GM18867 (cell line): ENCODE measurements around the gene CISTR.
A peak's percentile ranks its signal among the peaks of the same experiment; 100 is the strongest.
"Not testable (repeated sequence)": the region's sequence is repeated elsewhere in the genome, so short reads cannot be mapped to it uniquely, and the experiment has no call there.

Source experiments
- ATAC-seq: cut with Tn5 transposase; IDR thresholded peaks from one replicate; pipeline ENCODE4 v1.9.1; 2021; ENCODE audit warnings: mild to moderate bottlenecking, moderate library complexity; ENCODE audit not compliant: unreplicated experiment

CISTR gene

GRCh38 chr12:53751336-53752191 lies at the start of gene CISTR:
Gene CISTR (minus strand): TSS chr12:53751979.
- peak; percentile 33 for ATAC-seq

- ATAC-seq = no peak
Measured at GRCh38 chr12:53798575-53798974, 46.8 kb upstream of the CISTR start.

GRCh38 chr12:53795927-53796326 lies 44.1 kb upstream of the CISTR start:
- no peak for ATAC-seq

- no peak for ATAC-seq
Measured at GRCh38 chr12:53793221-53793620, 41.4 kb upstream of the CISTR start.

GRCh38 chr12:53791735-53792326 lies 40.1 kb upstream of the CISTR start:
- ATAC-seq = no peak

DNA sequence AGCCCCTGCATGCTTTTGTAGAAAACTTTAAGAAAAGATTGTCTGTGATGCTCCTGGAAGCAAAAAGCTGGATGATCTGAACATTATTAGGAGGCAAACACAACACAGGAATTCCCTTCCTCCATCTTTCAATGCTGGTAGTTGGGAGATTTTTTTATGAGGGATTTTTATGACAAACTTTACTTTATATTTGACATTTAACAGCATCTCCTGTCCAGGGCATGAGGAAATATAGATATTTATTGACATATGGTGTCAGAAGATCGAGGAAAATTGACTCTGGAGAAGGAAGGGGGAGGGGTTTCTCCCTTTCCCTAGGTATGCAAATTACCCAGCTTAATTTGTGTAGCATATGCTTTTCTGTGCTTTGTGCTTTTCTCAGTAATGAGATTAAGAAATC lies 37.8 kb upstream of the CISTR start:
- ATAC-seq = no peak

DNA sequence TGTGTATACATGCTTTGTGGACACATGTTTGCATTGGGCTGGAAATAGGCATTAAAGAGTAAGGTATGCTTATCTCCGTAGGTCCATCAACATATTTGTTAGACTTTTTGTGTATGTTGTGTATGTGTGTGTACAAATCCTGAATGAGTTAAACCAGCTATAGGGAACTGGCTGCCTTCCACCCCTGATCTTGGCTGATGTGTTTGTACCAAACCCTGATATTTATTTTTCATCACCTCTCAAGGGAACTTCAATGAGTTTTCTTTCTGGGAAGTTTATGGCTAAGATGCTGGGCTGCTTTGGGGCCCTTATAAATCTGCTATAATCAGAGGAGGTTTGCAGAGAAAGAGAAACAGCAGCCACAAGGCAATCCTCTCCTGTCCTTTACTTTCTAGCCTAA lies 37.1 kb upstream of the CISTR start:
- ATAC-seq = no peak

DNA sequence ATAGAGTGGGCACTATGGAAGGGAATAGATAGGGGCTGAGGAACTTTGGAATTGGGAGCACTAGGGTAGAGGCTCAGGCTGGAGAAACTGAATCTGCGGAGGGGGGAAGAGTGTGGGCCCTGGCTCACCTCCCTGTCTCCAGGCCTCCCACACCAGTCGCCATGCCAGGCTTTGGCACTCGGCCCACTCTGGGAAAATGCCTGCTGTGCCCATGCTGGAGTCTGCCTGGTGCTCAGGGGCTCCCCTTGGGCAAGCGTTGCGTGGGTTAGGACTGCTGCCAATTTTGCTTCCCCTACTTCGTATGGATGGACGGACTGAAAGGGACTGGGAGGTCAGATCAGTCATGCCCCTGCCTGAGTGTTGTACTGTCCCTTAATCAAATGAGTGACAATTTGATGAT lies 34.6 kb upstream of the CISTR start:
- ATAC-seq = no peak

DNA sequence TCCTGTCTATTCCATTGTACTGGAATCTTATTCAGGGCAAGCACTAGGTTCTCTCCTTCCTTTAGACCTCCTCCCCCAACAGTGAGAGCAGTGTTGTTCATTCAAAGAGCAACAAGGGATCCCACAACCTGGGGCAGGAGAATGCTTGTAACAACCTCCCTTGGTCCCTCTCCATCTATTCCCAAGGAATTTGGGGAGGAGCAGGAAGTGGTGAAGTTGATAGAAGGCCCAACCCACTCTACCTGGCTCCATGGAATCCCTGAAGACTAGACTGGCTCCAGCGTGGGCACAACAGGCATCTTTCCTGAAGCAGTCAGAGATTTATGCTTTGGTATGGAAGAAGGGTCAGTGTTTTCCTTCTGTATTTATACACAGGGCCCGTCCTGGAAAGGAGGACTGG lies 33.4 kb upstream of the CISTR start:
- ATAC-seq = no peak

DNA sequence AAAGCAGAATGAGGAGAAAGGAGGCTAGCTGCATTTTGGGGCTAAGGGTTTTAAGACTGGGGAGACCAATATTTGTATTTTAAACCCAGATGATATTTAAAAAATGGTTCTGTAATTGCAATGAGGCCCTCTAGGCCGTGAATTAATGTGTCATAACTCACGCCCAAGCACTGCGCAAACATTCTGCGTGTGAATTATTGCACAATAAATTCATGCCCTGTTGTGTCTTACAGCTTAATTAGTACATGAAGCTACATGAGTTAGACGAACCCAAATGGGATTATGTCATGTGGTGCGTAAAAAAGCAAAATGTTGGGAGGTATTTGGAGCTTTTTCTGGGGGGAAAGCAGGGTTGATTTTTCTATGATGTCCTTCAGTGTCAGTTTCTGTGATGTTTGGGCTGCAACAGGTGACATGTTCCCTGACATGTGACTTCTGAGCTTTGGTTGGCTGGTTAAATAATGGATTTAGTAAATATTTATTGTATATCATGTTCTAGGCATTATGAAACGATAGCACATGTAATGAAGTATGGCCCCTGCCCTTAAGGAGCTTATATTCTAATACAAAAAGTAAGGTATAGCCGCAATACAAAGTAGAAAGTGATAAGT lies 30.4 kb upstream of the CISTR start:
- ATAC-seq = no peak

DNA sequence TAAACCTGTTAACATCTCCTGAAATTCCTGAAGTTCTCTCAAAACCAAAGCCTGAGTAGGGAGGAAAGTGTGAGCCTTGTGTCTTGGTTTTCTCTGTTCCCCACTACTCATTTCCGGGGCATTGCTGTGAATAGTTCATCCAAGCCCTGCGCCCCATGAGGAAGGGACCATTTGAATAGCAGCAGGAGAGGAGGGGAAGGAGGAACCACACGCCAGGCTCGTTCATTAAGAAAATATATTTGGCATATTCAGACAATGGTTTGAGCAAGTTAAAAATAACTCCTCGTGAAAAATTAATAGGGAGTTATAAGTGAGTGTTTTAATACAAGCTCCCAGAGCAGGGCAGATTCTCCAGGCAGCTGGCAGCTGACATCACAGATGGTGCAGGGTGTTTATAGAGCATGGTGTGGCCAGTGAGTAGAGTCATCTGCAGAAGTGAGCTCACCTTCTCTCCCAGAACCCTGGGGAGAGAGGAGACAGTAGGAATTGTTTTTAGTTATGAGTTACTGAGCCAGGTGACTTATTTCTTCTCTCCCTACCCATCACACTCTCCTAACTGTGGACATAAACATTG lies 29.5 kb upstream of the CISTR start:
- ATAC-seq = no peak

DNA sequence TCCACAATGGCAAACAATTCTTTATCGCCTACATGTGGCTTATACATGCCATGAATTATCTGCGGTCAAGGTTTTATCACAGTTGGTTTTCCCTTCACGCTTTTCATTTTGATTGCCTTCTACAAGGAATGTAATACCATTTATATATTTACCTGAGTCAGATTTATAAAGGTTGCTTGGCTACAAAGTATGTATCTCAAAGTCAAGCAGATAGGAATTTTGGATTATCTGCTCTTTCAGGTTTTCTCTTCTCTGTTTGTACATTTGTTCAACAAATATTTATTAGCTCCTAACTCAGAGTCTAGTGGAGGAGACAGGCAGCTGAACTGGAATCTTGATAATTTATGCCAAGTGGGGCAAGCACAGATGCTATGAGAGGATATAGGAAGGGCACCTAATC lies 28.5 kb upstream of the CISTR start:
- ATAC-seq = no peak

- not testable (repeated sequence) for ATAC-seq
Measured at GRCh38 chr12:53779679-53780078, 27.9 kb upstream of the CISTR start.

DNA sequence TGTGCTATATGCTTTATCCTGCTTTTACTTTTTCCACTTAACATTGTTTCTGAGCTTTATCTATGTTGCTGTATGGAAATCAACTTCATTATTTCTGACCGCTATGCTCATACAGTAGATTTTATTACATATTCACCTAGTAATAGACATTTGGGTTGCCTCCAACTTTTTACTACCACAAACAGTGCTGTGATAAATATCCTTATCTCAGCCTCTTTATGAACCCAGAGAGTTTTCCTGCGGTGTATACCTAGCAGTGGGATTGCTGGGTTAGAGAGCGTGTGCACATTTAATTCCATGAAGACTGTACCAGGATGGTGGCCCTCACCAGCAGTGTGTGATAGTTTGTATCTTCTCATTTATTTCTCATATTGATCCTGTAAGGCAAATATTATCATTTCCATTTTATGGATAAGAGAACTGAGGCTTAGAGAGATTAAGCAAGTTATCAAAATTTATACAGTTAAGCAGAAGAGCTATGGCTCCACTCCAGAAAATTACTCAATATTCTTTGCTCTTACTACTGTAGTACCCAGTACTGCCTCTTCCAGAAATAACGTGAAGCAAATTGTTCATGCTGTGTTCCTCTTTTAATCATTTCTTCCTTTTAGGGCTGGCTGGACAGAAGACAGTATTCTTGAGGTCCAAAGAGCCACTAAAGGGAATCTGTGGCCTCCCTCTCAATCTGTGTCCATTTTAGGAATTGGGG lies 26.3 kb upstream of the CISTR start:
- ATAC-seq = no peak

GRCh38 chr12:53777412-53777811 lies 25.6 kb upstream of the CISTR start:
- ATAC-seq = no peak

DNA sequence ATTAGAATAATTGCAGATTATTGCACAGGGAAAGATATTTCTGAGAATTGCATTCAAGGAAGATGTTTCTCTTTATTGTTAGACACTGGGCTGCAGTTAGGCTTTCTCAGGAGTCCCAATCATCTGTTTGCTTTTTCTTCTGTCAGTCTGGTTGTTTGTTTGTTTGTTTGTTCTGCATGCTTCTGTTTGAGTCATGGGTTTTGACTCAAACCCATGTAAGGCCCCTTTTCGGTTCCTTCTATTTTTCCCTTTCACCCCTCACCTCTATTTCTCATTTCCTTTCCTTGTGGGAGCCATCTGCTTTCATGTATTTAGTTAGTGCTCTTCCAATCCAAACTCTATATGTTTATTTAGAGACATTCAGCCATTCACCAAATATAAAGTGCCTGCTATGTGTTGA lies 25.1 kb upstream of the CISTR start:
- ATAC-seq = no peak

- no peak for ATAC-seq
Measured at GRCh38 chr12:53775478-53776145, 23.8 kb upstream of the CISTR start.

- ATAC-seq = no peak
Measured at GRCh38 chr12:53770281-53770680, 18.5 kb upstream of the CISTR start.

DNA sequence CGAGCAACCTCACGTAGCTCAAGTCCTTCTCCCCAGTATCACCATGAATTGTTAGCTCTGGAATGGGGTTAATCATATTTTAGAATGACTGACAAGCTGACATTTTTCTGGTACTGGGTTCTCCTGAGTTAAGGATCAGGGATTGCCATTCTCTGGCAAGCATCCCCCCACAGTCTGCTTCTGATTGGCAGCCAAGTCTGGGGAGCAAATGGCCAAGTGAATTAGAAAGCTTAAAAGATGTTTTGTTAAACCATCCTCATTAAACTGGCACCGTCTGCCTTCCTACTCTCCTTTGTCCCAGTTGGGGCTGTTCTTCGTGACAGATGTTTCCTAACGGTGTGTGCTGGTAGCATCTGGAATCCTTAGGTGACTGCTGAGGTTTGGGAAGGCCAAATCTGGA lies 17.2 kb upstream of the CISTR start:
- no peak for ATAC-seq

DNA sequence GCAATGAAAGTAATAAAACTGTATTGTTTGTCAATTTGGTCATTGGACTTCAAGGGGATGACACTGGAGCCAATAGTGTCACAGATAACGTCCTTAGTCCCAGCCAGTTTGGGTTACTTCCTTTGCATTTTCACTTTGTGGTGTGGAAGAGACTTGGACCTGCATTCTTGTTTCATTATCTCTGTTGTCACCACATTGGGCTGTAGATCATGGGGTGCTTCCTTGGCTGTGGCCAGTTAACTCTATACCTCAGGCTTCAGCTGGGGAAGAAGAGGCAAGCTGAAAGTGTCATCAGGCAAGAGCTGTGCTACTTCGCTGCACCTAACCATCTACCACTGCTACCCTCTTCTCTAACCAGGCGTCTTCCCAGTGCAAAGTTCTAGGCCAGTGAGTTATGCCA lies 15.1 kb upstream of the CISTR start:
- no peak for ATAC-seq

DNA sequence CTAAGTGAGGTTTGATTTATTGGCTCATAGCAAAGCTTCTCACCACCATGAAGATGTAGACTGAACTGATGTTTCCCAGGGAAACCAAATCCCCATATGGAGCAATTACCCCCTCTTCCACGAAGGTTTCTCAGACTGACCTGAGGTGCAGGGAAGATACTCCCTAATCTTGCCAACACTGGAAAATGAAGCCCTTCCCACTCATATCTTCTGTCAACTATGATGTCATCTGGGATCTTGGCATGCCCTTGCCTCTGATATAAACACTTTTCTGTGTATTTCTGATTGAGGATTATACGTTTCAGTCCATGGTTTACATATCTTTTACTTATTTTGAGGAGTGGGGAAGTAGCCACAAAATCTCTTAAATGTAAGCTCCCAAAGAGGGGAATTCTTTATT lies 14.1 kb upstream of the CISTR start:
- no peak for ATAC-seq
